ENCODE data around the gene ELMOD3. TPM values are rescaled to one million over a fixed set of nuclear protein-coding genes. Genes with fewer than 3 reads are reported as not detected.
"Not testable (repeated sequence)": the region's sequence is repeated elsewhere in the genome, so short reads cannot be mapped to it uniquely, and the experiment has no call there.

Gene ELMOD3
- total and polyA plus RNA-seq, 3 experiments from 2014 or later, result 12.2 to 14.4 (median 13.6) TPM

DNA sequence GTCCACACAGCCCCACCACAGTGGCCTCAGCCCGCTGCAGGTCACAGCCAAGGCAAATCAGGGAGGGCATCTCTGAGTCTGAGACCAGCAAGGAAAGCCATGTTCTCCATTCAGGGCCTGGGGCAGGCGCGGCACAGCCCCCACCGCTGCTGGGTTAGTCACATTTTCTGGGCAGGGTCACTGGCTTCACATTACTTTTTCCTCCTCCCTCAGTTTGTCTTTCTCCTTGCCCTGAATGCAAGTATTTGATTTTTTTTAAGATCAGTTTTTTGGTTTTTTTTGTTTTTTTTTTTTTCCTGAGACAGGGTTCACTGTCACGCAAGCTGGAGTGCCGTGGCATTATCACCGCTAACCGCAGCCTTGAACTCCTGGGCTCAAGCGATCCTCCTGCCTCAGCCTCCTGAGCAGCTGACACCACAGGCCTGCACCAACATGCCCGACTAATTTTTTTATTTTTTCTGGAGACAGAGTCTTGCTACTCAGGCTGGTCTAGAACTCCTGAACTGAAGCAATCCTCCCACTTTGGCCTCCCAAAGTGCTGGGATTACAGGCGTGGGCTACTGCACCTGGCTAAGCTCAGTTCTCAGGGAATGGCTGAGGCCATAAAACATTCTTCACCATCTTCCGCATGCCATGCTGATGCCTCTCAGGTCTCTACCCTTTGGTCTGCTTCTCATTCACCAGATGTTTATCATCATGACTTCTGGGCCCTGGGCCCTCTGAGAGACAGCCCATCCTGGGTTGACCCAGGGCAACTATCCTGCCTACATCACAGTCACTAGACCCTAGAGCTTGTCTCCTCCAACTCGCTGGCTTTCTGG, 56.2 kb downstream of the ELMOD3 start:
- no peak for DNase-seq
- peaks cover 44% of the 10 kb centered on the region for H3K4me1 ChIP-seq (ENCODE audit: insufficient read depth, low read length)
- H3K36me3 ChIP-seq (ENCODE audit: insufficient read depth, low read length), result no peaks in the 10 kb centered on the region
- POLR2A ChIA-PET, result no interaction called here
- peaks cover 0 to 4% (median 0%) of the 10 kb centered on the region in 3 donors for H3K36me3 Mint-ChIP-seq
- H3K27me3 ChIP-seq (ENCODE audit: insufficient read depth, low read length, poor library complexity, severe bottlenecking), result no peaks in the 10 kb centered on the region
- peak overlapping the region; percentile 67 to 91 (median 78) for H3K4me3 Mint-ChIP-seq
- peaks cover 34 to 48% (median 39%) of the 10 kb centered on the region in 3 donors for H3K4me1 Mint-ChIP-seq
- H3K9me3 Mint-ChIP-seq, result no peaks in the 10 kb centered on the region
- H3K4me3 ChIP-seq (ENCODE audit: low read length), result no peak overlapping the region
- H3K27ac Mint-ChIP-seq, result peak overlapping the region in 4 of 8 donors; percentile 8 to 35 (median 30)
- H3K9me3 ChIP-seq (ENCODE audit: low read length), result no peaks in the 10 kb centered on the region
- H3K27me3 Mint-ChIP-seq, result peaks cover 5% of the 10 kb centered on the region in 2 donors
- CTCF ChIA-PET, result interaction anchor here (0.7 to 14.1 kb wide), 2 partner anchors 9 to 144 kb away, joined by 3 to 327 read pairs; partner anchors contain the start of gene GGCX
- H3K27ac ChIP-seq (ENCODE audit: low read depth, low read length), result no peak overlapping the region

DNA sequence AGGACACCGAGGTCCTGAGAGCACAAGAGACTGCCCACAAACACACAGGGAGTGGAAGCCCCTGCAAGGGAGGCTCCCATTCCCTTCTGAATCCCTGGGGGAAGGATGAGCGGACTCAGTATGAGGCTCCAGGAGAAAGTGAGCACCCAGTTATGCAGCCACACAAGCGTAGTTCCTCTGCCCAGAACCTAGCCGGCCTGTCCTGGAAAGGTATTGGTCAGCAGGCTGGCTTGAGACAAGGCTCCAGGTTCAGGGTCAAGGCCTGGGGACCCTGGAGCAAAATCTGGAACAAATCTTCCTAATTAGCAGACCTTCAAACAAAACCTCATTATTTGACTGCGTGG, 56.8 kb downstream of the ELMOD3 start:
- no peaks in the 10 kb centered on the region for H3K9me3 ChIP-seq (ENCODE audit: low read length)
- no peak overlapping the region for H3K27ac ChIP-seq (ENCODE audit: low read depth, low read length)
- H3K4me1 ChIP-seq (ENCODE audit: insufficient read depth, low read length), result peaks cover 38% of the 10 kb centered on the region
- H3K36me3 ChIP-seq (ENCODE audit: insufficient read depth, low read length), result no peaks in the 10 kb centered on the region
- Mint-ChIP-seq H3K27me3 (peaks cover 5% of the 10 kb centered on the region in 2 donors), H3K9me3 (no peaks in the 10 kb centered on the region), H3K4me1 (peaks cover 32 to 42% (median 37%) of the 10 kb centered on the region in 3 donors), H3K27ac (peak overlapping the region in 1 of 8 donors; percentile 8), H3K36me3 (peaks cover 0 to 4% (median 0%) of the 10 kb centered on the region in 3 donors), H3K4me3 (peak overlapping the region in 2 of 7 donors; percentile 23 to 78)
- no peak for DNase-seq
- no peaks in the 10 kb centered on the region for H3K27me3 ChIP-seq (ENCODE audit: insufficient read depth, low read length, poor library complexity, severe bottlenecking)
- H3K4me3 ChIP-seq (ENCODE audit: low read length), result no peak overlapping the region
- ChIA-PET CTCF (interaction anchor here (0.7 to 14.1 kb wide), 2 partner anchors 8 to 144 kb away, joined by 3 to 327 read pairs; partner anchors contain the start of gene GGCX), POLR2A (no interaction called here)

DNA sequence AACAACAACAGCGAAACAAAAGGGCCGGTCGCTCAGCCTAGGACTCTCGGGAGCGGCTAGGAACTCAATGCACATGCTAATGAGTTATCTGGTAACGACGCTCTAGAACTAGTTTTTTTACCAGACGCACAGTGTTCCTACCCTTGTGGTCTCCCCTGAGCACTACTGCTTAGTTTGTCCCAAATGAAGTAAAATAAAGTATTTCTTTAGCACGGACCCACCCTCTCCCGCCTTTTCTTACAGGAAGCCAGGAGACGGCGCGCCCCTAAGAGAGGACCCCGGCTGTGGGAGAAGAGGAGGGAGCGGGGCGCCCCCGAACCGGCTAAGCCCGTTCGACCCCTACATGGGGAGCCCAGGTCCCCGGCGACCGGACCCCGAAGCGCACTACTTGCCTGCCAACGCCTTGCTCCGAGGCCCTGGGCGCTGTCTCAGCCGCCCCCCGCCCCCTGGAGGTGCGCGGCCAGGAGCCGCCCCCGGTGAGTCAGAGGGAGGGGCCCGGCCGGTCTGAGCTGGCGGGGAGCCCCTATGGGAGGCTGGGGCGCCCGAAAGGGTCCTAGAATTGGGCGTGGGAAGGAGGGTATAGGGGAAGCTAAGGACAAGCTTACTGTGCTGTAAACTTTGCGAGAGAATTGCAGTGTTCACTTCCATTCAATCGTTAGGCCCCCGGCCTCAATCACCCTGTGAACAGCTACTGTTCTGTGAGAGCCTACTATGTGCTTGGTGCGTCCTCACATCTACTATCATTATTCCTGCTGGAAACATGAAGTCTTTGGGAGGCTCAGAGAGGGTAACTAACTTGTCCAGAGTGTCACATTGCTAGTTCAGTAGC, 59.2 kb downstream of the ELMOD3 start:
- H3K4me1 ChIP-seq (ENCODE audit: insufficient read depth, low read length), result peaks cover 35% of the 10 kb centered on the region
- no peaks in the 10 kb centered on the region for H3K9me3 Mint-ChIP-seq

GRCh38 chr2:85414421-85414759, 59.8 kb downstream of the ELMOD3 start:
- not testable (repeated sequence) for H3K36me3 Mint-ChIP-seq; DNase-seq; H3K4me3 ChIP-seq (ENCODE audit: low read length); H3K27ac Mint-ChIP-seq; H3K9me3 ChIP-seq (ENCODE audit: low read length); H3K9me3 Mint-ChIP-seq; H3K27me3 ChIP-seq (ENCODE audit: insufficient read depth, low read length, poor library complexity, severe bottlenecking); H3K27me3 Mint-ChIP-seq; H3K36me3 ChIP-seq (ENCODE audit: insufficient read depth, low read length)
- CTCF ChIA-PET, result interaction anchor here (14.1 kb wide), 1 partner anchor 141 kb away, joined by 327 read pairs; the partner anchor contains the start of gene GGCX
- Mint-ChIP-seq H3K4me3 (peak overlapping the region in 1 of 7 donors; percentile 14), H3K4me1 (peaks cover 21 to 36% (median 24%) of the 10 kb centered on the region in 3 donors)
- peak overlapping the region; percentile 31 for H3K27ac ChIP-seq (ENCODE audit: low read depth, low read length)
- peaks cover 35% of the 10 kb centered on the region for H3K4me1 ChIP-seq (ENCODE audit: insufficient read depth, low read length)
- POLR2A ChIA-PET, result interaction anchor here (0.7 kb wide), 1 partner anchor 193 kb away, joined by 3 read pairs; no protein-coding TSS in a partner anchor

More for the DNA sequence above, 59.2 kb downstream of the ELMOD3 start:
- ChIA-PET POLR2A (interaction anchor here (0.5 to 0.7 kb wide), 2 partner anchors 37 to 193 kb away, joined by 3 read pairs; no protein-coding TSS in a partner anchor), CTCF (interaction anchor here (14.1 kb wide), 1 partner anchor 141 kb away, joined by 327 read pairs; the partner anchor contains the start of gene GGCX)
- Histone ChIP-seq H3K36me3 (ENCODE audit: insufficient read depth, low read length) (no peaks in the 10 kb centered on the region), H3K27me3 (ENCODE audit: insufficient read depth, low read length, poor library complexity, severe bottlenecking) (no peaks in the 10 kb centered on the region), H3K9me3 (ENCODE audit: low read length) (no peaks in the 10 kb centered on the region), H3K27ac (ENCODE audit: low read depth, low read length) (peak overlapping the region; percentile 31), H3K4me3 (ENCODE audit: low read length) (no peak overlapping the region)
- peaks cover 5% of the 10 kb centered on the region in 2 donors for H3K27me3 Mint-ChIP-seq
- peaks cover 22 to 36% (median 25%) of the 10 kb centered on the region in 3 donors for H3K4me1 Mint-ChIP-seq
- DNase-seq, result no peak
- peak overlapping the region in 1 of 8 donors; percentile 77 for H3K27ac Mint-ChIP-seq
- H3K4me3 Mint-ChIP-seq, result peak overlapping the region; percentile 52 to 84 (median 66)
- peaks cover 0 to 4% (median 2%) of the 10 kb centered on the region in 3 donors for H3K36me3 Mint-ChIP-seq

GRCh38 chr2:85414761-85415553, 60.4 kb downstream of the ELMOD3 start:
- ChIA-PET CTCF (interaction anchor here (14.1 kb wide), 1 partner anchor 140 kb away, joined by 327 read pairs; the partner anchor contains the start of gene GGCX), POLR2A (interaction anchor here (0.7 kb wide), 1 partner anchor 192 kb away, joined by 3 read pairs; no protein-coding TSS in a partner anchor)
- H3K27ac ChIP-seq (ENCODE audit: low read depth, low read length), result no peak overlapping the region
- Mint-ChIP-seq H3K4me1 (peaks cover 18 to 35% (median 22%) of the 10 kb centered on the region in 3 donors), H3K27ac (peak overlapping the region in 1 of 8 donors; percentile 88), H3K36me3 (peaks cover 0 to 4% (median 2%) of the 10 kb centered on the region in 3 donors), H3K4me3 (peak overlapping the region in 2 of 7 donors; percentile 14 to 28), H3K27me3 (peaks cover 5% of the 10 kb centered on the region in 2 donors), H3K9me3 (no peaks in the 10 kb centered on the region)
- H3K27me3 ChIP-seq (ENCODE audit: insufficient read depth, low read length, poor library complexity, severe bottlenecking), result no peaks in the 10 kb centered on the region
- peaks cover 34% of the 10 kb centered on the region for H3K4me1 ChIP-seq (ENCODE audit: insufficient read depth, low read length)
- no peak for DNase-seq
- no peak overlapping the region for H3K4me3 ChIP-seq (ENCODE audit: low read length)
- H3K9me3 ChIP-seq (ENCODE audit: low read length), result no peaks in the 10 kb centered on the region
- no peaks in the 10 kb centered on the region for H3K36me3 ChIP-seq (ENCODE audit: insufficient read depth, low read length)

- Histone ChIP-seq H3K9me3 (ENCODE audit: low read length) (no peaks in the 10 kb centered on the region), H3K27ac (ENCODE audit: low read depth, low read length) (no peak overlapping the region), H3K4me1 (ENCODE audit: insufficient read depth, low read length) (peaks cover 33% of the 10 kb centered on the region), H3K27me3 (ENCODE audit: insufficient read depth, low read length, poor library complexity, severe bottlenecking) (no peaks in the 10 kb centered on the region), H3K36me3 (ENCODE audit: insufficient read depth, low read length) (no peaks in the 10 kb centered on the region), H3K4me3 (ENCODE audit: low read length) (no peak overlapping the region)
- peaks cover 16 to 34% (median 18%) of the 10 kb centered on the region in 3 donors for H3K4me1 Mint-ChIP-seq
- H3K36me3 Mint-ChIP-seq, result peaks cover 0 to 4% (median 2%) of the 10 kb centered on the region in 3 donors
- peak overlapping the region in 1 of 8 donors; percentile 12 for H3K27ac Mint-ChIP-seq
- CTCF ChIA-PET, result interaction anchor here (14.1 kb wide), 1 partner anchor 139 kb away, joined by 327 read pairs; the partner anchor contains the start of gene GGCX
- POLR2A ChIA-PET, result no interaction called here
- peak overlapping the region in 2 of 7 donors; percentile 6 to 41 for H3K4me3 Mint-ChIP-seq
- no peaks in the 10 kb centered on the region for H3K9me3 Mint-ChIP-seq
- H3K27me3 Mint-ChIP-seq, result peaks cover 5% of the 10 kb centered on the region in 2 donors
- no peak for DNase-seq
Observed at GRCh38 chr2:85415980-85416650, 61.5 kb downstream of the ELMOD3 start.

Measured in CD8-positive, alpha-beta memory T cell (primary cell).